ENCODE data around the gene ZNF148.
"Not testable (repeated sequence)": the region's sequence is repeated elsewhere in the genome, so short reads cannot be mapped to it uniquely, and the experiment has no call there.

ZNF148 gene, protein sequence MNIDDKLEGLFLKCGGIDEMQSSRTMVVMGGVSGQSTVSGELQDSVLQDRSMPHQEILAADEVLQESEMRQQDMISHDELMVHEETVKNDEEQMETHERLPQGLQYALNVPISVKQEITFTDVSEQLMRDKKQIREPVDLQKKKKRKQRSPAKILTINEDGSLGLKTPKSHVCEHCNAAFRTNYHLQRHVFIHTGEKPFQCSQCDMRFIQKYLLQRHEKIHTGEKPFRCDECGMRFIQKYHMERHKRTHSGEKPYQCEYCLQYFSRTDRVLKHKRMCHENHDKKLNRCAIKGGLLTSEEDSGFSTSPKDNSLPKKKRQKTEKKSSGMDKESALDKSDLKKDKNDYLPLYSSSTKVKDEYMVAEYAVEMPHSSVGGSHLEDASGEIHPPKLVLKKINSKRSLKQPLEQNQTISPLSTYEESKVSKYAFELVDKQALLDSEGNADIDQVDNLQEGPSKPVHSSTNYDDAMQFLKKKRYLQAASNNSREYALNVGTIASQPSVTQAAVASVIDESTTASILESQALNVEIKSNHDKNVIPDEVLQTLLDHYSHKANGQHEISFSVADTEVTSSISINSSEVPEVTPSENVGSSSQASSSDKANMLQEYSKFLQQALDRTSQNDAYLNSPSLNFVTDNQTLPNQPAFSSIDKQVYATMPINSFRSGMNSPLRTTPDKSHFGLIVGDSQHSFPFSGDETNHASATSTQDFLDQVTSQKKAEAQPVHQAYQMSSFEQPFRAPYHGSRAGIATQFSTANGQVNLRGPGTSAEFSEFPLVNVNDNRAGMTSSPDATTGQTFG

GRCh38 chr3:125374996-125375941 is at the start of gene ZNF148:
TSS of gene ZNF148 (minus strand) at chr3:125375325. CDS start at chr3:125313640, 61,685 bp downstream.
- FAIRE-seq: peak; percentile 95
- DNase-seq (ENCODE audit: extremely low spot score, insufficient read length, low read depth): peak; percentile 80

- FAIRE-seq (no peak), DNase-seq (ENCODE audit: extremely low spot score, insufficient read length, low read depth) (no peak)
Observed at GRCh38 chr3:125418306-125418705, 43.2 kb upstream of the ZNF148 start.

DNA sequence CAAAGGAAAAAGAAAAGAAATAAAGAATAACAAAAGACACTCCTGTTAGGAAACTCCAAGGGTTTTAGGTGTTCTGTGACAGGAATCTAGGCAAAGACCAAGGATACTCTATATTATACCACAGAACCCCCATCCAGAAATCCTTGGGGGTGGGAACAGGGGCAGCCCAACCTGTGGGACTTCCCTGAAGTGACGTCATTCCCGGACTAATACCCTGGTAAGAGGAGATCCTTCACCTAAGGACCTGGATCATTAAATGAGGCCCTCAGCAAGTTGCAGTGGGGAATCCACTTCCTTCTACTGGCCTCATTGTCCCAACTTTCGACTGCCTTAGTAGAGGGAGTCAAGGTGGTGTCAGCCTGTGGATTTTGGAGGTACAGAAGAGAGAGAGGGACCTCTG is 41.1 kb upstream of the ZNF148 start:
- no peak for DNase-seq (ENCODE audit: extremely low spot score, insufficient read length, low read depth)

DNA sequence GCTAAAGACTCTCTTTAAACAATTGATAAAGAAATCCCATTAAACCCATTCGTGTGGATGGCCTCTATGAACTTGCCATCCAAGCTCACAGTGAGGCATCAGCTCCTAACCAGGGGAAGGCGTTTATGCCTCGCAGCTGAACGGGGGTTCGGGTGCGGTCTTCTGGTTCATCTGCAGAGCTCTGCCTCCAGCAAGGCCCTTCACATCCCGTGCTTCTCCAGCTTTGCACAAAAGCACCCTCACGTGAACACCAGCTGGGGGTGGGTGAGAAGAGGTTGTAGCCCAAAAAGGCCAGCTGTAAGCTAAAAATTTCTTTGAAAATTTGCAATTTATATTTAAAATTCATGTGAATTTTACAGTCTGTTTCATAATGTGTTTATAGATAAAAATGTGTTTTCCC is 39.5 kb upstream of the ZNF148 start:
- no peak for DNase-seq (ENCODE audit: extremely low spot score, insufficient read length, low read depth)
- no peak for FAIRE-seq

More for the DNA sequence above, 41.1 kb upstream of the ZNF148 start:
- FAIRE-seq: no peak

DNA sequence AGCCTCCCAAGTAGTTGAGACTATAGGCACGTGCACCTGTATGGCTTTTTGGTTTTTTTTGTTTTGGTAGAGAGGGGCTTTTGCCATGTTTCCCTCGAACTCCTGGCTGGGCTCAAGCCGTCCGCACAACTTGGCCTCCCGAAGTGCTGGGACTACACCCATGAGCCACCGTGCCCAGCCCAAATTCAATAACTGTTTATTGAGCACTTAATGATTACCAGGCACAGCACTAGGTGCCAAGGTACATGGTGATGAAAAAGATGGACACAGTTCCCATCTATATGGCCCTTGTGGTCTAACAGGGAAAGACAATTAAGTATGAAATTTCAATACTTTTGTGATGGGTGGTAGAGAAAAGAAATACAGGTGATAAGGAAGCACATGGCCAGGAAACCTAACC is 35.8 kb upstream of the ZNF148 start:
- DNase-seq (ENCODE audit: extremely low spot score, insufficient read length, low read depth) (no peak), FAIRE-seq (no peak)

- no peak for DNase-seq (ENCODE audit: extremely low spot score, insufficient read length, low read depth)
- no peak for FAIRE-seq
Observed at GRCh38 chr3:125406070-125406469, 30.9 kb upstream of the ZNF148 start.

DNA sequence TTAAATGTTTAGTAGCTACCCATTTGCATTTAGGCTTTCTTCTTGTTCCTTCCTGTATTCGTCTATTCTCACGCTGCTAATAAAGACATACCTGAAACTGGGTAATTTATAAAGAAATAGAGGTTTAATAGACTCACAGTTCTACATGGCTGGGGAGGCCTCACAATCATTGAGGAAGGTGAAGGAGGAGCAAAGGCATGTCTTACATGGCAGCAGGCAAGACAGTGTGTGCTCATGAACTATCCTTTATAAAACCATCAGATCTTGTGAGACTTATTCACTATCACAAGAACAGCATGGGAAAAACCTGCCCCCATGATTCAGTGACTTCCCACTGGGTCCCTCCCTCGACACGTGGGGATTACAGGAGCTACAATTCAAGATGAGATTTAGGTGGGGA is 30.4 kb upstream of the ZNF148 start:
- DNase-seq (ENCODE audit: extremely low spot score, insufficient read length, low read depth); FAIRE-seq: not testable (repeated sequence)

DNA sequence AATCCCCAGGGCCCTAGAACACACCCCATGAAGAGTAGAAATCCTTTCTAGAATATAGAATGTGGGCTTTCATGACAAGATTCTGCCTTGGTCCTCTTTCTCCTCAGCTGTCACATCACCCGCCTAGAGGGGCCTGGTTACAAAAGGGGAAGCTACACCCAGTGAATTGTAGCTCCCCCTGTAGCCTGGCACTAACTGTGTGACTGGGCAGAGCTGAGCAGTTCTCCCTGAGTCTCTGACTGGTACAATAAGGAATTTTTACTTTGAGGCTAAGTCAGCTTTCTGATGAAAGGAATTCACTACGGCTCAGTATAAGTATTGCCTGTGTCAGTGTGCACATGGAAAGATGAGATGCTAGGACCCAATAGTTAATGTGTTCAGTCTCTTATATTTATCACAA is 28.7 kb upstream of the ZNF148 start:
- FAIRE-seq (no peak), DNase-seq (ENCODE audit: extremely low spot score, insufficient read length, low read depth) (no peak)

- FAIRE-seq (no peak), DNase-seq (ENCODE audit: extremely low spot score, insufficient read length, low read depth) (no peak)
Observed at GRCh38 chr3:125402639-125403038, 27.5 kb upstream of the ZNF148 start.

- DNase-seq (ENCODE audit: extremely low spot score, insufficient read length, low read depth) (no peak), FAIRE-seq (no peak)
Observed at GRCh38 chr3:125401402-125401801, 26.3 kb upstream of the ZNF148 start.

DNA sequence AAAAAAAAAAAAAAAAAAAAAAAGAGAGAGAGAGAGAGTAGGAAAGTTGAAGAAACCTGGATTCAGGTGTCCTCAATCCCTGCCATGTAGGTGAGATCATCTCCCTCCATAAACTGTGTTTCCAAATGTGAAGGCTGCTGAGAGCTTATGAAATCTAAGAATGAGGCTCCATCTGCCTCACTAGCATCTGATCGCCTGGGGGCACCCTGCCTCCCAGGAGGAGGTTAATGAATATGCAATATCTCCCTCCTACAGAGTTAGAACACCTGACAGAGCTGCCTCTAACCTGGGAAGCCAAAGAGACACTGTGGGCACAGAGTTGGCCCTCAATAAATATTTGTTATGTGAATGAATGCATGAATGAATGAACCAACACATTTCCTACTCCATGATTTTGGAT is 23.8 kb upstream of the ZNF148 start:
- no peak for DNase-seq (ENCODE audit: extremely low spot score, insufficient read length, low read depth)
- FAIRE-seq: no peak

GRCh38 chr3:125395091-125395490 is 20.0 kb upstream of the ZNF148 start:
- DNase-seq (ENCODE audit: extremely low spot score, insufficient read length, low read depth) (no peak), FAIRE-seq (no peak)

- DNase-seq (ENCODE audit: extremely low spot score, insufficient read length, low read depth): no peak
- FAIRE-seq: no peak
Observed at GRCh38 chr3:125394406-125394805, 19.3 kb upstream of the ZNF148 start.

DNA sequence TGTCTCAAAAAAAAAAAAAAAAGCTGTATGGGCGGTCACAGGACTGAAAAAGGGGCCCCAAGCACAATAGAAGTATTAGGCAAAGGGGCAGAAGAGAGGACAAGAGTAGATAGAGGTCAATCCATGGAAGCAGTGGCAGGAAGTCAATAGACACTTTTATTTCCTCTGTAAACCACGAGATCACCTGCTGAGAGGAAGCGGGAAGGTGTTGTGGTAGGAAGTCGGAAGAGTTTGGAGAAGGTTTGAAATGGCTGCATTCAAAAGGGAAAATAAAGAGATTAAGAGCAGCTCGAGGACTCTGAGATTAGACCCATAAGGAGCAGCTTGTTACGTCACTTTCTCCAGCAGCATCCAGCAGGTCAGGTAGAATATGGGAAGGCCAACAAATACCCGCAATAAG is 14.2 kb upstream of the ZNF148 start:
- no peak for FAIRE-seq
- DNase-seq (ENCODE audit: extremely low spot score, insufficient read length, low read depth): no peak

DNA sequence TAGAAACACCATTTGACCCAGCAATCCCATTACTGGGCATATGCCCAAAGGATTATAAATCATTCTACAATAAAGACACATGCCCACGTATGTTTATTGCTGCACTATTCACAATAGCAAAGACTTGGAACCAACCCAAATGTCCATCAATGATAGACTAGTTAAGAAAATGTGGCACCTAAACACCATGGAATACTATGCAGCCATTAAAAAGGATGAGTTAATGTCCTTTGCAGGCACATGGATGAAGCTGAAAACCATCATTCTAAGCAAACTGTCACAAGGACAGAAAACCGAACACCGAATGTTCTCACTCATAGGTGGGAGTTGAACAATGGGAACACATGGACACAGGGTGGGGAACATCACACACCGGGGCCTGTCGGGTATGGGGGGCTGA is 13.2 kb upstream of the ZNF148 start:
- not testable (repeated sequence) for FAIRE-seq; DNase-seq (ENCODE audit: extremely low spot score, insufficient read length, low read depth)

DNA sequence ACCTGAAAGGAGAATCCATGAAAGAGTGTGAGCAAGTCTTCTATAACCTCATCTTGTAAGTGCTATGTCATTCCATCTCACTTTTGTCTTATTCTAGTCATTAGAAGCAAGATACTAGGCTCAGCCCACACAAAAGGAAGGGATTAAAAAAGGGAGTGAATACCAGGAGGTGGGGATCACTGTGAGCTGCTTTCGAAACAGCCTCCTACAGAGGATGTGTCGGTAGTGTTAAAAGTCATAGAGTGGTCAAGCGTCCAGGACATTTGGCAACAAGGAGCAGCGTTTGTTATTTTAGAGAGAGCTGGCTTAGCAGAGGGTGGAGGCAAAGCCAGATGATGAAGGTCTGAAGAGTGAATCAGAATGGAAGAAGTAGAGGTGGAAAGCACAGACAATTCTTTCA is 11.7 kb upstream of the ZNF148 start:
- FAIRE-seq (no peak), DNase-seq (ENCODE audit: extremely low spot score, insufficient read length, low read depth) (no peak)

- DNase-seq (ENCODE audit: extremely low spot score, insufficient read length, low read depth): no peak
- no peak for FAIRE-seq
Observed at GRCh38 chr3:125383744-125384143, 8.6 kb upstream of the ZNF148 start.

DNA sequence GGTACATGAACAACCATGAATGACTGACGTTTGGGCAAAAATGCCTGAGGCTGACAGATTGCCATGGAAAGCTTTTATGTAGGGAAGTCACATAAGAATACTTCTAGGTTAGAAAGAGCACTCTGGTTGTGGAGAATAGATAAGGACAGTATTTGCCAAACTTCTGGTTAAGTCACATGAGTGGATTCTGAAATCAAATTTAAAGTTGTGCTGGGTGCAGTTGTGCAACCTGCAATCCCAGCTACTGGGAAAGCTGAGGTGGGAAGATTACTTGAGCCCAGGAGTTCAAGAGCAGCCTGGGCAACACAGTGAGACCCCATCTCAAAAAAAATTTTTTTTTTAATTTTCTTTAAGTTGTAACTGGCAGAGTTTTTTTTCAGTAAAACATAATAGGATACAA is 7.2 kb upstream of the ZNF148 start:
- DNase-seq (ENCODE audit: extremely low spot score, insufficient read length, low read depth): no peak
- no peak for FAIRE-seq

- FAIRE-seq (peak; percentile 49), DNase-seq (ENCODE audit: extremely low spot score, insufficient read length, low read depth) (no peak)
Observed at GRCh38 chr3:125381743-125382142, 6.6 kb upstream of the ZNF148 start.

GRCh38 chr3:125381314-125381713 is 6.2 kb upstream of the ZNF148 start:
- FAIRE-seq: no peak
- DNase-seq (ENCODE audit: extremely low spot score, insufficient read length, low read depth): no peak

Measured in GM18507 (cell line).